PC-9 (cell line): ENCODE results near the gene MUC22. TPM values are rescaled to one million over a fixed set of nuclear protein-coding genes. Genes with fewer than 3 reads are reported as not detected.

Source experiments
- BruUV-seq: library from RNA; stranded (reverse); fragments of 400-500 nt; replicated peaks from 2 replicates; lab custom pipeline; 2021; lab: Mats Ljungman, UMichigan
- CTCF ChIA-PET: fragments of 300-600 bp; sonication (Branson Sonifier 250); formaldehyde crosslinking; loops from one replicate; lab custom pipeline; 2022; ENCODE audit warnings: antibody characterized with exemption; lab: Charles Lee
- POLR2A ChIA-PET: fragments of 300-600 bp; sonication (Branson Sonifier 250); formaldehyde crosslinking; loops from one replicate; lab custom pipeline; 2022; ENCODE audit warnings: antibody characterized with exemption; ENCODE audit not compliant: unreplicated experiment; lab: Charles Lee
- DNase-seq, 2 experiments: peaks; one replicate each; pipeline versions ENCODE4 v3.0.0 to v3.0.0-alpha.2; 2015 to 2022; ENCODE audit warnings: mixed read lengths in 1 of 2
- H2AFZ ChIP-seq: fragments of 200-600 bp; sonication (generic); 2 replicates; pipeline ENCODE4 v1.8.1; 2017; ENCODE audit warnings: antibody characterized with exemption
- H3F3A ChIP-seq: fragments of 200-600 bp; sonication (generic); 2 replicates; pipeline ENCODE4 v1.8.1; 2017; ENCODE audit warnings: antibody characterized with exemption, mild to moderate bottlenecking, low read depth; ENCODE audit not compliant: insufficient read depth
- H3K27ac ChIP-seq: fragments of 200-600 bp; sonication (generic); 2 replicates; pipeline ENCODE4 v1.6.1; 2016; ENCODE audit warnings: mixed run types
- H3K27me3 ChIP-seq: fragments of 200-600 bp; sonication (generic); 2 replicates; pipeline ENCODE4 v1.6.1; 2016; ENCODE audit warnings: low read depth, mixed run types; ENCODE audit not compliant: insufficient read depth
- H3K36me3 ChIP-seq: fragments of 200-600 bp; sonication (generic); 2 replicates; pipeline ENCODE4 v1.6.1; 2016; ENCODE audit warnings: low read depth, mixed run types
- H3K4me1 ChIP-seq: fragments of 200-600 bp; sonication (generic); replicated peaks from 2 replicates; pipeline ENCODE4 v1.6.1; 2016; ENCODE audit warnings: mixed run types; ENCODE audit not compliant: insufficient read depth
- H3K4me2 ChIP-seq: fragments of 200-600 bp; sonication (generic); 2 replicates; pipeline ENCODE4 v1.6.1; 2017; ENCODE audit warnings: mixed run types
- H3K4me3 ChIP-seq: fragments of 200-600 bp; sonication (generic); 2 replicates; pipeline ENCODE4 v1.6.1; 2016; ENCODE audit warnings: mixed run types
- H3K79me2 ChIP-seq: fragments of 200-600 bp; sonication (generic); 2 replicates; pipeline ENCODE4 v1.6.1; 2017; ENCODE audit warnings: low read depth, mixed run types
- H3K9me2 ChIP-seq: fragments of 200-600 bp; sonication (generic); 2 replicates; pipeline ENCODE4 v1.8.1; 2017; ENCODE audit warnings: mild to moderate bottlenecking; ENCODE audit not compliant: insufficient read depth
- H3K9me3 ChIP-seq: fragments of 200-600 bp; sonication (generic); 2 replicates; pipeline ENCODE4 v1.8.1; 2016; ENCODE audit warnings: low read depth; ENCODE audit not compliant: insufficient read depth
- H4K20me1 ChIP-seq: fragments of 200-600 bp; sonication (generic); 2 replicates; pipeline ENCODE4 v1.8.1; 2017; ENCODE audit not compliant: insufficient read depth
- EZH2 ChIP-seq: fragments of 200-600 bp; sonication (generic); IDR thresholded peaks from 2 replicates; pipeline ENCODE4 v1.8.0; 2017; ENCODE audit warnings: antibody characterized with exemption, low read depth
- intact Hi-C: fragments of 100-400 bp; cut with micrococcal nuclease; formaldehyde crosslinking; loops from one replicate; pipeline ENCODE4 v1.10.0; 2022; ENCODE audit not compliant: unreplicated experiment
- total RNA-seq: library from RNA; stranded (reverse); gene quantifications from 2 replicates; pipeline ENCODE4 v1.2.3, GENCODE V29; 2021
- TF ChIP-seq, protein P1 (sequence below): fragments of 200-600 bp; sonication (generic); conservative IDR thresholded peaks from 2 replicates; pipeline ENCODE4 v1.6.1; 2017; ENCODE audit warnings: mixed run types, antibody characterized with exemption, mild to moderate bottlenecking, moderate library complexity

MUC22 gene
- total RNA-seq, 1 experiment from 2014 or later = not detected

GRCh38 chr6:31005249-31006020 is 4.8 kb upstream of the MUC22 start:
- no peak overlapping the region for H2AFZ ChIP-seq
- H3K4me1 ChIP-seq = peaks cover 61% of the 10 kb centered on the region
- ChIA-PET CTCF (interaction anchor here (0.6 kb wide), 1 partner anchor 63 kb away, joined by 3 read pairs; no protein-coding TSS in a partner anchor), POLR2A (interaction anchor here (0.6 kb wide), 2 partner anchors 15 to 41 kb away, joined by 3 read pairs; no protein-coding TSS in a partner anchor)
- BruUV-seq = no TSS peak
- H3K36me3 ChIP-seq = no peaks in the 10 kb centered on the region
- peaks cover 37% of the 10 kb centered on the region for H3F3A ChIP-seq
- H3K79me2 ChIP-seq = no peaks in the 10 kb centered on the region
- H3K4me2 ChIP-seq = 0 out of 2 replicates have a peak overlapping the region, but pooled peaks have one; percentile 0
- H3K9me2 ChIP-seq = no peaks in the 10 kb centered on the region
- peak in 1 of 2 experiments; percentile 59 for DNase-seq
- no peaks in the 10 kb centered on the region for H3K27me3 ChIP-seq
- TF ChIP-seq EZH2 = no peak
- TF ChIP-seq, protein P1, sequence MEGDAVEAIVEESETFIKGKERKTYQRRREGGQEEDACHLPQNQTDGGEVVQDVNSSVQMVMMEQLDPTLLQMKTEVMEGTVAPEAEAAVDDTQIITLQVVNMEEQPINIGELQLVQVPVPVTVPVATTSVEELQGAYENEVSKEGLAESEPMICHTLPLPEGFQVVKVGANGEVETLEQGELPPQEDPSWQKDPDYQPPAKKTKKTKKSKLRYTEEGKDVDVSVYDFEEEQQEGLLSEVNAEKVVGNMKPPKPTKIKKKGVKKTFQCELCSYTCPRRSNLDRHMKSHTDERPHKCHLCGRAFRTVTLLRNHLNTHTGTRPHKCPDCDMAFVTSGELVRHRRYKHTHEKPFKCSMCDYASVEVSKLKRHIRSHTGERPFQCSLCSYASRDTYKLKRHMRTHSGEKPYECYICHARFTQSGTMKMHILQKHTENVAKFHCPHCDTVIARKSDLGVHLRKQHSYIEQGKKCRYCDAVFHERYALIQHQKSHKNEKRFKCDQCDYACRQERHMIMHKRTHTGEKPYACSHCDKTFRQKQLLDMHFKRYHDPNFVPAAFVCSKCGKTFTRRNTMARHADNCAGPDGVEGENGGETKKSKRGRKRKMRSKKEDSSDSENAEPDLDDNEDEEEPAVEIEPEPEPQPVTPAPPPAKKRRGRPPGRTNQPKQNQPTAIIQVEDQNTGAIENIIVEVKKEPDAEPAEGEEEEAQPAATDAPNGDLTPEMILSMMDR = no peak
- no peaks in the 10 kb centered on the region for H3K9me3 ChIP-seq
- no peaks in the 10 kb centered on the region for H4K20me1 ChIP-seq
- intact Hi-C loops = loop anchor here (5.0 kb wide), 1 partner anchor 52 kb away; no protein-coding TSS in a partner anchor
- H3K27ac ChIP-seq = peak overlapping the region; percentile 42
- H3K4me3 ChIP-seq = no peak overlapping the region

DNA sequence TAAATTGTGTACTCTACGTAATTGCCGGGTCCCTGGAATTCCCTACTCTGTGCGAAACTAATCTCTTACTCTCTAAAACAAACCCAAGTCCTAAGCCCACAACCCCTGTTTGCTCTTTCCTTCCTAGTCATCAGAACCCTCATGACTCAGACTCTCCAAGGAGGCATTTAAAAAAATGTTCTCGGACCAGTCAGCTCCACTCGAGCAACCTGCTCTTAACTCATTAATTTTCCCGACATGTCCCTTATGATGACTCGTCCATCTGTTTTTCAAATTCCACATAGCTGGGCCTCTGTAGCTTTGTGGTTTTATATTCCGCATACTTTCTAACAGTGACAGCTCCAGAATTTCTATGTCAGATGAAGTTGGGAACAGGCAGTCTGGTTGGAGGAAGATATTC is 2.6 kb upstream of the MUC22 start:
- TF ChIP-seq EZH2 = no peak
- TF ChIP-seq, protein P1 = no peak
- ChIA-PET CTCF (interaction anchor here (0.6 to 0.9 kb wide), 3 partner anchors 65 to 94 kb away, joined by 3 to 4 read pairs (median 3); partner anchors contain the start of gene VARS2), POLR2A (interaction anchor here (0.6 kb wide), 1 partner anchor 12 kb away, joined by 3 read pairs; no protein-coding TSS in a partner anchor)
- Histone ChIP-seq H3K4me3 (no peak overlapping the region), H3K9me2 (no peaks in the 10 kb centered on the region), H3K36me3 (no peaks in the 10 kb centered on the region), H3K79me2 (no peaks in the 10 kb centered on the region), H3K9me3 (no peaks in the 10 kb centered on the region), H3K4me2 (peak overlapping the region; percentile 57), H3K27ac (peak overlapping the region; percentile 75), H3K27me3 (no peaks in the 10 kb centered on the region), H4K20me1 (no peaks in the 10 kb centered on the region), H3F3A (peaks cover 37% of the 10 kb centered on the region), H2AFZ (no peak overlapping the region), H3K4me1 (peaks cover 67% of the 10 kb centered on the region)
- intact Hi-C loops = loop anchor here (5.0 kb wide), 1 partner anchor 50 kb away; no protein-coding TSS in a partner anchor
- DNase-seq = peak; percentile 58 to 97
- no TSS peak for BruUV-seq

GRCh38 chr6:31008165-31008564 is 2.1 kb upstream of the MUC22 start:
- Histone ChIP-seq H3K9me2 (no peaks in the 10 kb centered on the region), H3K4me2 (peak overlapping the region; percentile 57), H3F3A (peaks cover 37% of the 10 kb centered on the region), H3K9me3 (no peaks in the 10 kb centered on the region), H3K36me3 (no peaks in the 10 kb centered on the region), H3K4me3 (no peak overlapping the region), H3K27ac (peak overlapping the region; percentile 75), H2AFZ (no peak overlapping the region), H3K79me2 (no peaks in the 10 kb centered on the region), H4K20me1 (no peaks in the 10 kb centered on the region), H3K4me1 (peaks cover 67% of the 10 kb centered on the region), H3K27me3 (no peaks in the 10 kb centered on the region)
- ChIA-PET POLR2A (interaction anchor here (0.6 kb wide), 2 partner anchors 12 to 198 kb away, joined by 3 read pairs; no protein-coding TSS in a partner anchor), CTCF (interaction anchor here (0.5 to 0.9 kb wide), 5 partner anchors 65 to 1546 kb away, joined by 3 to 5 read pairs (median 4); no protein-coding TSS in a partner anchor)
- DNase-seq = no peak
- BruUV-seq = no TSS peak
- TF ChIP-seq, protein P1 = no peak
- no peak for TF ChIP-seq EZH2
- intact Hi-C loops = loop anchor here (5.0 kb wide), 1 partner anchor 49 kb away; no protein-coding TSS in a partner anchor
